ENCODE data around the gene FBLN5.

DNA sequence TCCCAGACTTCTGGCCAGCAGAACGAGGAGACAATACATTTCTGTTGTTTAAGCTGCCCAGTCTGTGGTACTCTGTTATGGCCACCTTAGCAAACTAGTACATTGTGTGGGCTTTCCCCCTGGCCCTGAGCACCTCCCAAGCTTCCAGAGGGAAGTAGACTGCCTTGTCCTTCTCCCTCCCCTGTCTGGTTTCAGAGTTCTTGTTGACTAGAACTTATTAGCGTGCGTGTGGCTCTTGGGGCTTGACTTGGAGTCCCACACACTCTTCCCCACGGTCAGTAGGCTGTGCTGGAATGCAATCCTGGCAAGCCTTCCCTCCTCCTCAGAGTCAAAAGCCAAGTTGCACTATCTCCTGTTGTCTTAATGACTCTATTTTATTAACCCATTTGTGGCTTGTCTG lies 27.7 kb downstream of the FBLN5 start:
- TF ChIP-seq, protein P1, sequence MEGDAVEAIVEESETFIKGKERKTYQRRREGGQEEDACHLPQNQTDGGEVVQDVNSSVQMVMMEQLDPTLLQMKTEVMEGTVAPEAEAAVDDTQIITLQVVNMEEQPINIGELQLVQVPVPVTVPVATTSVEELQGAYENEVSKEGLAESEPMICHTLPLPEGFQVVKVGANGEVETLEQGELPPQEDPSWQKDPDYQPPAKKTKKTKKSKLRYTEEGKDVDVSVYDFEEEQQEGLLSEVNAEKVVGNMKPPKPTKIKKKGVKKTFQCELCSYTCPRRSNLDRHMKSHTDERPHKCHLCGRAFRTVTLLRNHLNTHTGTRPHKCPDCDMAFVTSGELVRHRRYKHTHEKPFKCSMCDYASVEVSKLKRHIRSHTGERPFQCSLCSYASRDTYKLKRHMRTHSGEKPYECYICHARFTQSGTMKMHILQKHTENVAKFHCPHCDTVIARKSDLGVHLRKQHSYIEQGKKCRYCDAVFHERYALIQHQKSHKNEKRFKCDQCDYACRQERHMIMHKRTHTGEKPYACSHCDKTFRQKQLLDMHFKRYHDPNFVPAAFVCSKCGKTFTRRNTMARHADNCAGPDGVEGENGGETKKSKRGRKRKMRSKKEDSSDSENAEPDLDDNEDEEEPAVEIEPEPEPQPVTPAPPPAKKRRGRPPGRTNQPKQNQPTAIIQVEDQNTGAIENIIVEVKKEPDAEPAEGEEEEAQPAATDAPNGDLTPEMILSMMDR (IDR thresholded peaks at IDR 0.05; ENCODE audit: low read depth, low read length), result no peak
- TF ChIP-seq EZH2phosphoT487 (IDR thresholded peaks at IDR 0.05; ENCODE audit: low read depth), result no peak
